SK-N-DZ (cell line): ENCODE measurements around the gene CLIC5. TPM values are rescaled to one million over a fixed set of nuclear protein-coding genes. Genes with fewer than 3 reads are reported as not detected.

Experiments
- DNase-seq: peaks from one replicate; pipeline ENCODE4 v3.0.0-alpha.2; 2015; ENCODE audit warnings: low spot score
- polyA plus RNA-seq, 2 experiments: library from polyadenylated mRNA; depleted of rRNA; stranded (reverse); fragments of >200 nt; gene quantifications; 2 replicates each; pipeline ENCODE4 v1.2.3, GENCODE V29; 2014

Gene CLIC5
- not detected in 2 replicates for polyA plus RNA-seq (2014; cell fraction: cytosol; rRNA removed)
- polyA plus RNA-seq (2014; cell fraction: nucleus; rRNA removed): not detected in 2 replicates

DNA sequence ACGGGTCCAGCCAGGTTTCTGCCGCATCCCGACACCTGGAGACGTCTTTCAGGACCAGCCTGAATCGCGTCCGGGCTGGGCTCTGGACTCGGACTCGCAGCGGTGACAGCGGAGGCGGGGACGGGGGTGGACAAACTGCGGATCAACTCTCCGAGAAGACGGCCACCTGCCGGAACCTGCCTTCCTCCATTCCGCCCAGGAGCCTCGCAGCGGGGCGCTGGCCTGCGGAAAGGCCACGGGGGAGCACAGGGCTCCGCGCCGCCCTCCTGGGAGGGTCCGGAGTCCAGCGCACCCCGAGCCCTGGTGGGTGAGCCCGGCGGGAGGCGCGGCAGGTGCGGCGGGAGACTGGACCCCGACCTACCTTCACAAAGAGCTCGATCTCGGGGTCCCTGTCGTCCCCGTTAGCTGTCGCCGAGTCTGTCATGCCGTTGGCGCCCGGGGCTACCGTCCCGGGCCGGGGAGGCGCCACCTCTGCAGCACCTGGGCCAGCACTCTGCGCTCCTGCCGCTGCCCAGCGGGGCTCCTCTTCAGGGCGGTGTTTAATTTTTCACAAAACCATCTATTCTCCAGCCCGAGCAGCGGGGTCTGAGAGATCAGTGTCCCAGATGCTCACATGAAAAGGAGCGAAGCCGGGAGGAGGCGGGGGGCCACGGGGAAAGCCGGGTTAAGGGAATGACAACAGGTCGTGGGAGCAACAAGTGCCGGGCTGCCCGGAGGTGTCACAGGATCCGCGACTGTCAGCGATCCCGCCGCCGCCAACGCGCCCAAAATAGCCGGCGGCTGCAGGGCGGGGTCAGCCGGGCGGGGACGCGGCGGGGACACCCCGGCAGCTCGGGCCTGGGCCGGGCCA lies at the start of gene CLIC5:
TSS of gene CLIC5 (minus strand) at position 742 of the 850 bp plus-strand sequence. CDS start at position 424, 318 bp downstream.
- no peak for DNase-seq

DNA sequence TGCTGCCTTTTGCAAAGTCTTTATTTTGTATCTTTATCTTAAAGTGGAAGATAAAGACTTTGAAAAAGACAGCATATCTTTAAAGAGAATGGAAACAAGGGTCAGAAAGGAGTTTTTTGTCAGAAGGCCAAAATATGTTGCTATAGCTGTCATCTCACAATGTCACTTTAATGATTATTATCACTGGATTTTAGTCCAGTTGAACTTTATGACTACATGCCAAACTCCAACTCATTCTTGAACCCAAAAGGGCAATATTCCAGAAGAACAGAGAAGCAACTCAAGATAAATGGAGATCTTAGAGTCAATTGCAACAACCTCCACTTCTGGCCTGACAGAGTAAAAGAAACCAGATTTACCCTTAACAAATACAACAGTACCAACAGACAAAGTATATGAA lies 47.3 kb upstream of the CLIC5 start:
- no peak for DNase-seq

GRCh38 chr6:46062312-46062711 lies 46.7 kb upstream of the CLIC5 start:
- DNase-seq: no peak

- DNase-seq: no peak
These were observed 45.8 kb upstream of the CLIC5 start for GRCh38 chr6:46061497-46061896.

DNA sequence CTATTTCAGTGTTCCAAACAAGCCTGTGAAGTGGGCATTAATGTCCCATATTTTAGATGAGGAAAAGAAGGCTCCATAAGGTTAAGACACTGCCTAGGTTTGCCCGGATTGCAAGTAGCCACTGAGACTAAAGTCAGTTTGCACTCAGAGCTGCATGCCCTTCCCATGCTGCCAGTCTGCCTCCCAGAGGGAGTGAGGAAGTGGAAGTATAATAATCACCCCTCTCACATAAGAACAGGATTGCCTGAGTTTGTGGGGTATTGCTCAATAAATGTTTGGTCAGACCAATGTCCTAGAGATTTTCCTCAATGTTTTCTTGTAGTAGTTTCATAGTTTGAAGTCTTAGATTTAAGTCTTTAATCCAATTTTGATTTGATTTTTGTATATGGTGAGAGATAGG lies 43.9 kb upstream of the CLIC5 start:
- no peak for DNase-seq

GRCh38 chr6:46058951-46059350 lies 43.3 kb upstream of the CLIC5 start:
- DNase-seq: no peak

GRCh38 chr6:46057792-46058191 lies 42.1 kb upstream of the CLIC5 start:
- DNase-seq: no peak

DNA sequence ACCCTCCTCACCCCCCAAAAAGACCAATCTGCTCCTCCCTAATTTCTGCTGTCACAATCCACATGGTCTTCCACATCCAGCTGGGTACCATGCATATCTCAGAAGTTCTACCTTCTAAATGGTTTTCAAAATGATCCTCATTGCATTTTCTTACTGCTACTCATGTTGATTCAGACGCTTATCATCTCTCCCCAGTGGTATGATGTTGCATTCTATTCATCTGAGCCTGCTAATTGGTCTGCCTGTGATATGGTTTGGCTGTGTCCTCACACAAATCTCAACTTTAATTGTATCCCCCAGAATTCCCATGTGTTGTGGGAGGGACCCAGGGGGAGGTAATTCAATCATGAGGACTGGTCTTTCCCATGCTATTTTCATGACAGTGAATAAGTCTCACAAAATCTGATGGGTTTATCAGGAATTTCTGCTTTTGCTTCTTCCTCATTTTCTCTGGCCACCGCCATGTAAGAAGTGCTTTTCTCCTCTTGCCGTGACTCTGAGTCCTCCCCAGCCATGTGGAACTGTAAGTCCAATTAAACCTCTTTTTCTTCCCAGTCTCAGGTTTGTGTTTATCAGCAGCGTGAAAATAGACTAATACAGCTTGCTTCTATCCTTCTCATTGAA lies 41.4 kb upstream of the CLIC5 start:
- no peak for DNase-seq

GRCh38 chr6:46054516-46054915 lies 38.9 kb upstream of the CLIC5 start:
- DNase-seq: no peak

- DNase-seq: no peak
These were observed 37.6 kb upstream of the CLIC5 start for GRCh38 chr6:46053039-46053933.

GRCh38 chr6:46052479-46052878 lies 36.8 kb upstream of the CLIC5 start:
- DNase-seq: no peak

DNA sequence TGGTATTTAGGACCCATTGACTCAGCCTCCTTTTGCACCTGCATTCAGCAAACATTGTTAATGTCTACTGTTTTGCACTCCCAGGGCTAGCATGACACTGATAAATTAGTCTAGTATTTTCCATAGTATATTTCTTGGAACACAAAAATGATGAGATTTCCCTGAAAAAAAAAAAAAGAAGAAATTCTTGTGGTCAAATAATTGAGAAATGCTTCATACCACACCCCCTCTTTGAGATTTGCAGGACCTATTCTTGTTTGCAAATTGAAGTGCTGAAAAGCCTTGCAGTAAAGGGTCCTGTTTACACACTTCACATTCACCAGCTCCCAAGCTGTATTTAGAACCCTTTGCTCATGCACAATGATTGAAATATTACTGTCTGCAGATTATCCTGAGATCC lies 36.3 kb upstream of the CLIC5 start:
- no peak for DNase-seq

DNA sequence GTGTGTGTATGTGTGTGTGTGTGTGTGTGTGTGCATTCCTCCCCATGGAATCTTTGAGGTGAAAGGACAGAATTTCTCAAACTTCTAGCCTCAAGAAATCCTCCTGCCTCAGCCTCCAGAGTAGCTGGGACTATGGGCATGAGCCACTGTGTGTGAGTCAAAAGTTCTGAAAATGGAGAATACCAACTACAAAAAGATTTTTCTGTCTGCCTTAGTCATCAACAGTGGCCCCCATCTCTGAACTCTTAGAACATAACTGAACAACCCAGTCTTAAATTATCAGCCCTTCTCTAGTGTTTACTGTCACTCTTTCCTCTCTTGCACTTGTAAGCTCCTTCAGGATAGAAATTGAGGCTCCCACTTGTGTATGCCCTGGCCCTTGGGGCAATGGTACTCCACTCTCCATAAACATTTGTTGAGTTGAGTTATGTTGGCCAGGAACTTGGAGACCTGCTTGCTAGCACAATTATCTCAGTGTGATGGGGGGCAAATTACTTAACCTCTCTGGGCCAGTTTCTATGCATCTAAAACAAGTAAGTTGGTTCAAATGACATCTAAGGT lies 35.3 kb upstream of the CLIC5 start:
- no peak for DNase-seq

DNA sequence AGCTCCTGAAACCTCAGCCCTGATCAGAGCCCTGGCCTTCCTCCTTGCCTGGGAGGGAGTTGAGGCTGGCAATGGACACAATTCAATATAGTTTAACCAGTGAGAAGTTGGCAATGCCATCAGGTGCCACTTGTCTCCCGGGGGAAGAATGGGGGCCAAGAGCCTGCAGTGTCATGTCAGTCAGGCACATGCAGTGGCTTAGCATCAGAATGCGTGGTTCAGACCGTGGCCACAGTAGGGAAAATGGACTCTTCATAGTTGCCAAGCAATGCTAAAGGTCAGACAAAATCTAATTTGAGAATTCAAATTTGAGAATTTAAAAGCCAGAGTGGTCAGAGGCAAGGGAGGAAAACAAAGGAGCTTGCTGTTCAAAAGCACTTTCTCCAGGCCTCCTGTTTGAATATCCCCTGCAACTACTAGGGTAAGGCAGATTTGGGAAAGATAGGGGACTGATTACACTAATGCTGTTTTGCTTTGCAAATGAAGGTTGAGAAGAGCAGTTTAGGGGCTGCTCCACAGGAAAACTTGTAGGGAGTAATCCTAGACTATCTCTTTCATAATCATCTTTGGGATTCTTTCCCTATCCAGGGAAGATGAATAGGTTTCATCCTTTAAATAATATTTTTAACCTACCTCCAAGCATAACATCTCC lies 33.1 kb upstream of the CLIC5 start:
- no peak for DNase-seq

- DNase-seq: no peak
These were observed 31.0 kb upstream of the CLIC5 start for GRCh38 chr6:46046558-46047174.

DNA sequence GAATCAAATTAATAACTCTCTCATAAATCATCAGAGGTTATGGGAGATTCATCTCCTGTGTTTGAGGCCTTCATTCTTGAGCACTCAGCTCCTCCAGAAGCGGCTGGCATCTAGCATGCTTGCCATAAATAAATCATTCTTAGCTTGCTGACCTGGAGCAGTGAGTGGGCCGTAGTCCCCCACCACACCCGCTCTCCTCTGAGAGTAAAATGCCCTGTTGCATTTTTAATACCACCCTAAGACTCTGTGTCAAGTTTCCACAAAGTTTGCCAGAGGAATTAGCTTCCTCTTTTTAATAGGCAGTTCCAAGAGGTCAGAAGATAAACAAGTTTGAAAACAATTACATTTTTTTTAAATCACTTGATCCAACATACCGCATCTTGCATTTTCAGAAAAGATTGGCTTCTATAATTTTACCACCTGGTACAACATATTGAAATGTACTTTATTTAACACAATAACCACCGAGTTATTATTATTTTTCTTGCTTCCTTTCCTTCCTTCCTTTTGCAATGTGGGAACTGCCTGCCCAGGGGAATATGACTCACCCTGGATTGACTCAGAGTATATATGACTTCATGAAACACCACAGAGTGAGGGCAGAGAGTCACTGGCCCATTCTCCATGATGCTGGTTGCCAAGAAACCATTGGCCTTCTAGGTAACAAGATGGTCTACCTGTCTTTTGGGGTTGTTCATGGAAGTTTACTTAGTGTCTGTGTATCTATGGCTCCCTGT lies 29.4 kb upstream of the CLIC5 start:
- DNase-seq: no peak

GRCh38 chr6:46042355-46042999 lies 26.8 kb upstream of the CLIC5 start:
- peak; percentile 2 for DNase-seq

- no peak for DNase-seq
These were observed 24.6 kb upstream of the CLIC5 start for GRCh38 chr6:46040288-46040687.

DNA sequence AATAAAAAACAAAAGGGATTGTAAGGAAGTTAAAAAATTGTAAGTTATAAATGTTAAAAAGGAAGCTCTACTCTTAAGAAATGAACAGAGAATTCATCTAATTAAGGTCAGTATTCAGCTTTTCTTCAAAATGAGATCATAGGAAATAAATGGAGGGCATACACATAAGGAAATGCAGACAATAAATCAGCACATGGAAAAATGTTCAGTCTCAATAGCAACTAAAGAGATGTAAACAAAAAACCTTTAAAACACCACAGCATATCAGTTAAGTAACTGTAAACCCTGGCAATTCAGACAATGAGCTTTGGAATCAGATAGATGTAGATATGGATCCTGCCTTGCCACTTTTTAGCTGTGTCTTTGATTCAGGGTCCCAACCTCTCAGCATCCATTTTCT lies 24.0 kb upstream of the CLIC5 start:
- no peak for DNase-seq
